Skeletal muscle tissue (tissue), 4 donors: ENCODE measurements around the gene TOLLIP. TPM values are rescaled to one million over a fixed set of nuclear protein-coding genes. Genes with fewer than 3 reads are reported as not detected.
A peak's percentile ranks its signal among the peaks of the same experiment; 100 is the strongest.

ENCODE experiments used
- H3K27ac ChIP-seq: one replicate; pipeline ENCODE4 v1.7.0; 2013; ENCODE audit warnings: mild to moderate bottlenecking, low read depth, low read length, inconsistent platforms
- H3K27me3 ChIP-seq, 3 donors: one replicate each; pipeline ENCODE4 v1.7.0; 2013; ENCODE audit warnings: low read length in 3 of 3; ENCODE audit not compliant: control insufficient read depth in 3 of 3, insufficient read depth in 3 of 3
- H3K36me3 ChIP-seq, 3 donors: one replicate each; pipeline ENCODE4 v1.7.0; 2013; ENCODE audit warnings: low read length in 3 of 3; ENCODE audit not compliant: control insufficient read depth in 3 of 3, insufficient read depth in 3 of 3
- H3K4me1 ChIP-seq, 3 donors: one replicate each; pipeline ENCODE4 v1.7.0; 2013; ENCODE audit warnings: low read length in 3 of 3, mild to moderate bottlenecking in 3 of 3; ENCODE audit not compliant: control insufficient read depth in 3 of 3, insufficient read depth in 3 of 3
- H3K4me3 ChIP-seq, 3 donors: one replicate each; pipeline ENCODE4 v1.7.0; 2013; ENCODE audit warnings: low read length in 3 of 3
- H3K9ac ChIP-seq, 3 donors: one replicate each; pipeline ENCODE4 v1.7.0; 2013; ENCODE audit warnings: low read length in 3 of 3, mild to moderate bottlenecking in 3 of 3, moderate library complexity in 2 of 3, low read depth in 1 of 3
- H3K9me3 ChIP-seq, 3 donors: one replicate each; pipeline ENCODE4 v1.7.0; 2013; ENCODE audit warnings: low read length in 3 of 3; ENCODE audit not compliant: control insufficient read depth in 3 of 3
- total RNA-seq: library from RNA; depleted of rRNA; stranded (reverse); fragments of >200 nt; gene quantifications from one replicate; pipeline ENCODE4 v1.2.3, GENCODE V29; 2014
- donor health status: Osteomylitis.

TOLLIP gene
- total RNA-seq, 1 donor from 2014 or later = 8.9 TPM

DNA sequence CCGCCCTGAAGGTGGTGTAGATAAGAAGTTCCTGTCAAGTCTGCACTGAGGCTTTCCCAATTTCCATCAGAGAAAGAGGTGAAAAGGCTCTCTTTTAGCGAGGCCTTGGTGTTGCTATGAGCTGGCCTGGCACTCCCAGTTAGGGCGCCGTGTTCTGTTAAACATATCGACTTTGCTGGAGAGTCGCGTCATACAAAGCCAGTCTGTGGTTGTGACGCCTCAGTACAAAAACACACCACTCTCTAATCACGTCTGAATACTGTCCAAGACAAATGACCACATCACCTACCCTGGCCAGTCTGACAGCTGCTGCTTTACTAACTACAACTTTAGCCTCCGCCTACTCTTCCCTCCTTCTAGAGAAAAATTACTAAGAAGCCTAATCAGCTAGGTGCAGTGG is 8.0 kb upstream of the TOLLIP start:
- Histone ChIP-seq H3K27me3 (no peaks in the 10 kb centered on the region), H3K4me1 (no peaks in the 10 kb centered on the region)

DNA sequence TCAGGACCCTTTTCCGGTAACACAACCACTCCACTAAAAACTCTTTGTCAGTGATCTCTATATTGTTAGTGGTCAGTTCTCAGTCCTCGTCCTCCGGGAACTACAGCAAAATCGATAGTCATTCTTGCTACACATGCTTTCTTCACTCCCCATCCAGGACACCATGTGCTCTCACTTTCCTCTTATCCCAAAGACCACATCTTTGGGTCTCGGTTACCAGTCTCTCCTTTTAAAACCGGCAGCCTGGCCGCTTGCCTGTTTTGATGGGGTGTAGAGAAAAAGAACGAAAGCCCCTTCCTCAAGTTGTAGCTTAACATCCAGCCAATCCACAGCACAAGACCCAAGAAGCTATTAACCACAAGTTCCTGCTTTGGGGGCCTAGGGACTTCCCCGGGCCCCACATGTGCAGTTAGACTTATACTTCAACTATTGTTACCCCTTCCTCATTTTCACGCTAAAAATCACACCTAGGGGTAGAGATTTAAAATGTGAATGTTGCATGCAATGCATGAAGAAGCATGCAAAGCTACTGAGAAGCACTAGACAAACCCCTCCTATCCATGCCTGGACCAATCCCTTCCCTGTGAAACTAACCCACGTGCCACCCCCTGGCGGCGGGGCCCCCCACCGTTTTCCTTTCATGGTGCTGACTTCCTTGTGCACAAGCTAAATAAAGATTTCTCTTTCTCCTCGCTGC is 1.5 kb upstream of the TOLLIP start:
- Histone ChIP-seq H3K27ac (peak overlapping the region; percentile 90), H3K4me3 (peak overlapping the region; percentile 75 to 94 (median 88)), H3K9ac (peak overlapping the region; percentile 95 to 97 (median 96))

More for the DNA sequence above, 8.0 kb upstream of the TOLLIP start:
- Histone ChIP-seq H3K27ac (no peak overlapping the region), H3K9me3 (no peaks in the 10 kb centered on the region), H3K9ac (no peak overlapping the region), H3K4me3 (no peak overlapping the region), H3K36me3 (no peaks in the 10 kb centered on the region)

DNA sequence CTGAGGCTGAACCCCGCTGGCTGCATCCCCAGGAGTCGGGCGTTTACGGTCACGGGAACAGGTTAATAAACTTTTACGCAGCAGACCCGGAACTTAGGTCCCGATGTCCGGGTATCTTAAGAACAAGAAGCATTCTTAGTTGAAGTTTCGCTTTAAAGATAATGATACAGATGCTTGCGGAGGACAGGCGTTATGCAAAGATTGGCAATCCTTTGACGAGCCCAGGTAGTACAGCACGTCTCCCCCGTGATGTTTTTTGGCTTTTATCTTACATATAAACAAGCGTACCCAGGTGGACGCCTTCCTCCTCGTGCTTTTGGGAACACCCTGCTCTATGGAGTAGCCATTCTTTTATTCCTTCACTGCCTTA is 871 bp upstream of the TOLLIP start:
- Histone ChIP-seq H3K27me3 (no peaks in the 10 kb centered on the region), H3K4me3 (peak overlapping the region; percentile 75 to 94 (median 88)), H3K36me3 (peaks cover 6 to 7% (median 7%) of the 10 kb centered on the region in 3 donors), H3K27ac (peak overlapping the region; percentile 90), H3K9ac (peak overlapping the region; percentile 95 to 97 (median 96)), H3K4me1 (peaks cover 28 to 33% (median 29%) of the 10 kb centered on the region in 3 donors), H3K9me3 (peaks cover 0 to 4% (median 0%) of the 10 kb centered on the region in 3 donors)

More for the DNA sequence above, 1.5 kb upstream of the TOLLIP start:
- H3K9me3 ChIP-seq = peaks cover 0 to 4% (median 0%) of the 10 kb centered on the region in 3 donors
- H3K4me1 ChIP-seq = peaks cover 28 to 33% (median 29%) of the 10 kb centered on the region in 3 donors
- no peaks in the 10 kb centered on the region for H3K27me3 ChIP-seq
- peaks cover under 1 to 6% (median 6%) of the 10 kb centered on the region in 3 donors for H3K36me3 ChIP-seq

DNA sequence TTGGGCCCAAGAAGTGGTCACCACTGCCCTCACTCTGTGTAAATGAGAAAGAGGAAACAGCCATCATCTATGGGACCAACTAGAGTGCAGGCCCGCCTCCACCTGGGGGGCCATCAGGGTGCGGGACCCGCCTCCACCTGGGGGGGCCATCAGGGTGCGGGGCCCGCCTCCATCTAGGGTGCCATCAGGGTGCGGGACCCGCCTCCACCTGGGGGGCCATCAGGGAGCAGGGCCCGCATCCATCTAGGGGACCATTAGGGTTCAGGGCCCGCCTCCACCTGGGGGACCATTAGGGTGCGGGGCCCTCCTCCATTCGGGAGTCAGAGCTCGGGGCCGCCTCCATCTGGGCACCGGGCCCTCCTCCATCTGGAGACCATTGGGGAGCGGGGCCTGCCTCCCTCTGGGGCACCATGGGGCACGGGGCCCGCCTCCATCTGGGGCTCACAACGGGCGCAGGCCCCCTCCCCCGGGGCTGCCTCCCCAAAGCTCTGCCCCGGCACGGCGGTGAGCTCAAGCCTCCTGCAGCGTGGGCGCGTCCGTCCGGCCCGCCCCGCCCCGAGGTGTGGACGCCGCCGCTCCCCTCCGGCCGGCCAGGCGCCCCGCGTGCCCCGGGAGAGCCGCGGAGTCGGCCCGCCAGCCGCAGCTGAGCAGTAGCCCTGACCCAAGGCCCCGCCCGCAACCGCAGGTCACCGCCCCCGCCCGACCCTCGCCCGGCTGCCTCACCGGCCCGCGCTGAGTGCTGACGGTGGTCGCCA is 512 bp downstream of the TOLLIP start:
- Histone ChIP-seq H3K36me3 (peaks cover 6 to 8% (median 8%) of the 10 kb centered on the region in 3 donors), H3K9ac (peak overlapping the region; percentile 65 to 87 (median 76)), H3K4me3 (peak overlapping the region; percentile 51 to 79 (median 78)), H3K4me1 (peaks cover 33 to 34% (median 33%) of the 10 kb centered on the region in 3 donors), H3K27me3 (no peaks in the 10 kb centered on the region), H3K9me3 (peaks cover 0 to 4% (median 0%) of the 10 kb centered on the region in 3 donors), H3K27ac (peak overlapping the region; percentile 83)

DNA sequence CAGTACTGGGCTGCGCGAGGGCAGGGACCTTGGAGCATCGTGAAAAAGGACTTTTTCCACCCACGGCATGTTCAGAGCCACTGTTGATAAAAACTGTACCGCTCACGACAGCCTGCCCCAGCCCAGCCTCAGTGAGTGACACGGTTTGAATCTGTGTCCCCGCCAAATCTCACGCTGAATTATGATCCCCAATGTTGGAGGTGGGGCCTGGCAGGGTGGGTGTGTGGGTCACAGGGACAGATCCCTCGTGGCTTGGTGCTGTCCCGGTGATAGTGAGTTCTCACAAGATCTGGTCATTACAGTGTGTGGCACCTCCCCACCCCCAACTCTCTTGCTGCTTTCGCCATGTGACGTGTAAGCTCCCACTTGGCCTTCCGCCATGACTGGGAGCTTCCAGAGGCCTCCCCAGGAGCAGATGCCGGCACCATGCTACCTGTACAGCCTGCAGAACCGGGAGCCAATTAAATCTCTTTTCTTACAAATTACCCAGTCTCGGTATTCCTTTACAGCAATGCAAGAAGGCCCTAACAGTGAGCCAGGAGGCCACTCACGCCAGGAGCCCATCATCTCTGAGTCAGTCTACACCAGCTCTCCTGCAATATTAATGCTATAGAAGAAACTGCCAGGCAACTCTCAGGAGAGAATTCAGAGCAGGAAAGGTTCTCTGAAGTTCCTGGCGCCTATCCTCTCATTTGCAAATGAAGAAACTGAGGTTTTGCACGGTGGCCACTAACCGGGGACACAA is 1.3 kb downstream of the TOLLIP start:
- peak overlapping the region; percentile 65 to 87 (median 76) for H3K9ac ChIP-seq
- no peaks in the 10 kb centered on the region for H3K27me3 ChIP-seq
- peaks cover 33 to 38% (median 38%) of the 10 kb centered on the region in 3 donors for H3K4me1 ChIP-seq
- H3K27ac ChIP-seq = peak overlapping the region; percentile 83
- H3K9me3 ChIP-seq = peaks cover 0 to 4% (median 0%) of the 10 kb centered on the region in 3 donors
- peak overlapping the region; percentile 51 to 79 (median 78) for H3K4me3 ChIP-seq
- H3K36me3 ChIP-seq = peaks cover 6 to 10% (median 8%) of the 10 kb centered on the region in 3 donors

DNA sequence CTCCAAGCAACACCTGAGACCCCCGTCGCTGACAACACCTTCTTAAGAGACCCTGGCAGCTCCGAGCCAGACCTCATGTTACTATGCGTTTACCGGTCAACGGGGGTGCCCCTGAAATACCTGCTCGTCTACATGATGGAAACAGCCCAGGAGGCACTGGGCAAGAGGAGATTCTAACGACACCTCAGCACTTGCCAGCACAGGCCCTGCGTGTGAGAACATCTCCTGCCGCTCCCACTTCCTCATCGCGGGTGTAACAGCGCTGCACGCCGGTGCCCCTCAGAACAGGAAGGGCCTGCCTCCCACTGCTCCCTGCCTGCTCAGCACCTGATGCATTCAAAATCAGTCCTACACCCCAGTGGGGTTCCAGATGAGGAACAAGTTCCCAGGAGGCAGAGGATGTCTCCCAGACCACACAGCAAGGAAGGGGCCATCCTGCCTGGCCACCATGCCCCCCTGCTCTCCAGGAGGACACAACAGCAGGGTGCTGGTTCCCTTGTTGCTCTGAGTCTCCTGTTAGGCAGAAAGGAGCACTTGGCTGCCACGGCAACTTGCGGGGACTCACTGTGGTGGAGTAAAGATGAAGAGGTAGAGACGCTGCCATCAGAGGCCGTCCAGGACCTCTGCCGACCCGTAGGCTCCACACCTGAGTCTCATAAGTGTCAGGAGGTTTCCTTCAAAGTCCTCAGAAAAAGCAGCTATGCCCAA is 2.1 kb downstream of the TOLLIP start:
- H3K4me3 ChIP-seq = no peak overlapping the region
- H3K27me3 ChIP-seq = no peaks in the 10 kb centered on the region
- H3K9me3 ChIP-seq = peaks cover 0 to 4% (median 0%) of the 10 kb centered on the region in 3 donors
- H3K9ac ChIP-seq = peak overlapping the region in 1 of 3 donors; percentile 54
- peaks cover 6 to 12% (median 8%) of the 10 kb centered on the region in 3 donors for H3K36me3 ChIP-seq
- H3K27ac ChIP-seq = no peak overlapping the region
- H3K4me1 ChIP-seq = peaks cover 33 to 46% (median 43%) of the 10 kb centered on the region in 3 donors

DNA sequence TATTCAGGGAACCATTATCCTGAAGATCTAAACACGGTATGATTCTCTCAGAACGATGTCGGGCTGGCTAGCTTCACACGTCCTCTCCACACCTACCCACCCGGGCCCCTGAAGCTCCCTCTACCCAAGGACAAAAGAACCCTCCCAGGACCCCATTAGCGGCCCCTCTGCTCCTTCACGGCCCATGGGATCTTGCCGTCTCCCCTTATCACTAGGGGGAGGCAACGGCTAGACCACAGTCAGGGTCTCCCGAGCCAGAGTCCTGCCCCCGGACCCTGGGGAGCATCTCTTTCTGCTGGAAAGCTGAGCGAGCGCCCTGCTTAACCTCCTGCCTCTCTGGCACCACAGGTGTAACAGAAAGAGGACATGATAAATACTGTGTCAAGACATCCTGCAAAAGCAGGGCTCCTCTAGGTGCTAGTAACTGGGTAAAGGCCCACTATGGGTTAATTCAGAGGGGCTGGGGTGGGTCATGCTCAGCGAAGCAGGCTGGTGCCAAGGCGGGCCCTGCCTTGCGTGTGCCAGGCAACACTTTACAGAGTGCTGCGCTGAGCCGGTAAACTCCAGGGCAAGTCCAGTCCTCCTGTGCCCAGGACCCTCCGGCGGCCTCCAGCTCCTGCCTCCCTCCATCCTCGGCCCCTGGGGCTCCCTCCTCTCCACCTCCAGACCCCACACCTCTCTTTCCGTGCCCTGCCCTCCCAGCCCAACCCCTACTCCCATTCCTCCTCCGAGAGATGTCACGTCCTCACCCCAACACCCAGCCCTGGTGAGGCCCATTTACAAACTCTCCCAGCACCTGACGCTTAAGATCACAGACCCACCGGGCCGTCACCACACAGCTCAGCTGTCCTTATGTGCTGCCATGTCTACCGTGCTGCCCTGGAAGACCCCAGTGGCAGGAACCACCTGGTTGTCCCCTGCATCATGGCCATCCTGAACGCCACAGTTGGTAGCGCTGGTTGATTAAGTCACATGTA is 3.0 kb downstream of the TOLLIP start:
- no peak overlapping the region for H3K27ac ChIP-seq
- peak overlapping the region in 1 of 3 donors; percentile 33 for H3K9ac ChIP-seq
- no peaks in the 10 kb centered on the region for H3K27me3 ChIP-seq
- peaks cover 6 to 12% (median 8%) of the 10 kb centered on the region in 3 donors for H3K36me3 ChIP-seq
- H3K9me3 ChIP-seq = peaks cover 0 to under 1% (median 0%) of the 10 kb centered on the region in 3 donors
- peaks cover 33 to 54% (median 44%) of the 10 kb centered on the region in 3 donors for H3K4me1 ChIP-seq
- H3K4me3 ChIP-seq = no peak overlapping the region

DNA sequence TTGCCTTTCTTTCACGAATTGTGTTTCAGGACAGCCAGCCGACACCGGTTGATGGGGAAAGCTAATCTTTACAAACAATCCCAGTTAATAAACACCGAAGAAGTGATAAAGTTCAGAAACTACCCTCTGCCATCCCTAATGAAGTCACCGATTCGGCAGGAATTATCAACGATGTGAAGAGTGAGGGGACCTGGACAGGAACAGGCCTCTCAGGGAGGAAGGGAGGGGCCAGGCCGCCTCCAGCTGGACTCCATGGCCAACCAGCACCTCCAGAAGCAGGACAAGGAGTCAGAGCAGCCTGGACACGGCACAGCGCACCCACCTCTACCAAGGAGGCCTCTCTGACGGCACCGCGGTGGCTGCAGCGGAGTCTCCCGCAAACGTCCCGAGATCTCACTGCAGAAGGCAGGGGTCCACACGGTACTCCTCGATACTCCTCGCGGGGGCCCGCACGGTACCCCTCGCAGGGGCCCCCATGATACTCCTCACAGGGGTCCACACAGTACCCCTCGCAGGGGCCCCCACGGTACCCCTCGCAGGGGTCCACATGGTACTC is 3.9 kb downstream of the TOLLIP start:
- Histone ChIP-seq H3K4me1 (peaks cover 27 to 54% (median 46%) of the 10 kb centered on the region in 3 donors), H3K9me3 (no peaks in the 10 kb centered on the region), H3K27ac (no peak overlapping the region), H3K9ac (no peak overlapping the region), H3K27me3 (no peaks in the 10 kb centered on the region), H3K36me3 (peaks cover 6 to 12% (median 8%) of the 10 kb centered on the region in 3 donors), H3K4me3 (no peak overlapping the region)
